Subcutaneous abdominal adipose tissue (tissue), 5 donors: Measurements from ENCODE around the gene ABCF1.
A peak's percentile ranks its signal among the peaks of the same experiment; 100 is the strongest.

ENCODE experiments used
- H3K27ac ChIP-seq: one replicate; pipeline ENCODE4 v1.7.0; 2013; ENCODE audit warnings: low read depth, mild to moderate bottlenecking, inconsistent platforms, low read length, moderate library complexity
- H3K27me3 ChIP-seq, 5 donors: one replicate each; pipeline ENCODE4 v1.7.0; 2013; ENCODE audit warnings: low read length in 5 of 5, inconsistent platforms in 1 of 5; ENCODE audit not compliant: control insufficient read depth in 5 of 5, insufficient read depth in 4 of 5
- H3K36me3 ChIP-seq, 5 donors: one replicate each; pipeline ENCODE4 v1.7.0; 2013; ENCODE audit warnings: low read length in 5 of 5; ENCODE audit not compliant: control insufficient read depth in 5 of 5, insufficient read depth in 5 of 5
- H3K4me1 ChIP-seq, 5 donors: one replicate each; pipeline ENCODE4 v1.7.0; 2013; ENCODE audit warnings: low read length in 5 of 5, mild to moderate bottlenecking in 3 of 5, moderate library complexity in 1 of 5; ENCODE audit not compliant: control insufficient read depth in 5 of 5, insufficient read depth in 5 of 5
- H3K4me3 ChIP-seq, 5 donors: one replicate each; pipeline ENCODE4 v1.7.0; 2013; ENCODE audit warnings: low read length in 5 of 5, low read depth in 1 of 5
- H3K9ac ChIP-seq, 5 donors: one replicate each; pipeline ENCODE4 v1.7.0; 2013; ENCODE audit warnings: low read length in 5 of 5, mild to moderate bottlenecking in 4 of 5, moderate library complexity in 3 of 5
- H3K9me3 ChIP-seq, 5 donors: one replicate each; pipeline ENCODE4 v1.7.0; 2013; ENCODE audit warnings: low read length in 5 of 5; ENCODE audit not compliant: control insufficient read depth in 5 of 5
- donor health status: healthy.
- donor health status: healthy.
- donor health status: healthy.
- donor health status: healthy.
- donor health status: healthy.

The ABCF1 gene

GRCh38 chr6:30556906-30557682, 14.1 kb upstream of the ABCF1 start, which contains the start of gene PRR3:
Gene PRR3 (plus strand): TSS chr6:30557295. CDS start chr6:30557345, 50 bp downstream.
- H3K27me3 ChIP-seq: no peaks in the 10 kb centered on the region
- H3K27ac ChIP-seq: peak within 1 kb of the TSS; percentile 87
- H3K4me3 ChIP-seq: peak within 1 kb of the TSS; percentile 94 to 97 (median 97)
- peaks cover 6 to 40% (median 27%) of the 10 kb centered on the region in 5 donors for H3K36me3 ChIP-seq
- H3K9me3 ChIP-seq: no peaks in the 10 kb centered on the region
- peak within 1 kb of the TSS; percentile 73 to 90 (median 77) for H3K9ac ChIP-seq
- peaks cover 6 to 35% (median 28%) of the 10 kb centered on the region in 5 donors for H3K4me1 ChIP-seq

- no peaks in the 10 kb centered on the region for H3K27me3 ChIP-seq
- H3K4me3 ChIP-seq: peak overlapping the region; percentile 94 to 97 (median 97)
- peaks cover 6 to 35% (median 28%) of the 10 kb centered on the region in 5 donors for H3K4me1 ChIP-seq
- H3K9me3 ChIP-seq: no peaks in the 10 kb centered on the region
- peaks cover 6 to 40% (median 27%) of the 10 kb centered on the region in 5 donors for H3K36me3 ChIP-seq
- H3K27ac ChIP-seq: peak overlapping the region; percentile 87
- H3K9ac ChIP-seq: peak overlapping the region; percentile 73 to 90 (median 77)
These were observed 13.6 kb upstream of the ABCF1 start for GRCh38 chr6:30557683-30557981.

- no peak overlapping the region for H3K9ac ChIP-seq
- H3K27ac ChIP-seq: no peak overlapping the region
- H3K36me3 ChIP-seq: peaks cover 6 to 27% (median 19%) of the 10 kb centered on the region in 5 donors
- H3K4me1 ChIP-seq: peaks cover 6 to 20% (median 16%) of the 10 kb centered on the region in 5 donors
- H3K27me3 ChIP-seq: no peaks in the 10 kb centered on the region
- H3K4me3 ChIP-seq: no peak overlapping the region
- no peaks in the 10 kb centered on the region for H3K9me3 ChIP-seq
These were observed 10.3 kb upstream of the ABCF1 start for GRCh38 chr6:30560930-30561329.

GRCh38 chr6:30562470-30563425, 8.5 kb upstream of the ABCF1 start:
- H3K4me1 ChIP-seq: peaks cover 3 to 10% (median 5%) of the 10 kb centered on the region in 5 donors
- H3K36me3 ChIP-seq: peaks cover 6 to 27% (median 19%) of the 10 kb centered on the region in 5 donors
- H3K27me3 ChIP-seq: no peaks in the 10 kb centered on the region
- H3K9ac ChIP-seq: no peak overlapping the region
- H3K4me3 ChIP-seq: no peak overlapping the region
- no peak overlapping the region for H3K27ac ChIP-seq
- H3K9me3 ChIP-seq: no peaks in the 10 kb centered on the region

- no peaks in the 10 kb centered on the region for H3K27me3 ChIP-seq
- no peak overlapping the region for H3K4me3 ChIP-seq
- peaks cover 6 to 23% (median 19%) of the 10 kb centered on the region in 5 donors for H3K36me3 ChIP-seq
- H3K27ac ChIP-seq: no peak overlapping the region
- H3K4me1 ChIP-seq: peaks cover 0 to 5% (median 0%) of the 10 kb centered on the region in 5 donors
- H3K9me3 ChIP-seq: no peaks in the 10 kb centered on the region
- H3K9ac ChIP-seq: no peak overlapping the region
These were observed 7.1 kb upstream of the ABCF1 start for GRCh38 chr6:30564114-30564513.

- H3K4me3 ChIP-seq: no peak overlapping the region
- peak overlapping the region in 2 of 5 donors; percentile 32 to 39 for H3K9ac ChIP-seq
- peaks cover 6 to 23% (median 19%) of the 10 kb centered on the region in 5 donors for H3K36me3 ChIP-seq
- H3K9me3 ChIP-seq: no peaks in the 10 kb centered on the region
- H3K27ac ChIP-seq: no peak overlapping the region
- no peaks in the 10 kb centered on the region for H3K27me3 ChIP-seq
- peaks cover 0 to 14% (median 8%) of the 10 kb centered on the region in 5 donors for H3K4me1 ChIP-seq
These were observed 5.5 kb upstream of the ABCF1 start for GRCh38 chr6:30565772-30566171.

- peaks cover 3 to 32% (median 27%) of the 10 kb centered on the region in 5 donors for H3K4me1 ChIP-seq
- no peak overlapping the region for H3K9ac ChIP-seq
- H3K4me3 ChIP-seq: no peak overlapping the region
- H3K36me3 ChIP-seq: peaks cover 0 to 2% (median 2%) of the 10 kb centered on the region in 5 donors
- H3K27ac ChIP-seq: no peak overlapping the region
- no peaks in the 10 kb centered on the region for H3K27me3 ChIP-seq
- H3K9me3 ChIP-seq: no peaks in the 10 kb centered on the region
These were observed 3.0 kb upstream of the ABCF1 start for GRCh38 chr6:30568245-30568644.

- H3K9me3 ChIP-seq: no peaks in the 10 kb centered on the region
- peaks cover 0 to 4% (median 0%) of the 10 kb centered on the region in 5 donors for H3K36me3 ChIP-seq
- no peak overlapping the region for H3K27ac ChIP-seq
- H3K4me3 ChIP-seq: peak overlapping the region; percentile 81 to 95 (median 90)
- peak overlapping the region in 4 of 5 donors; percentile 84 to 97 (median 90) for H3K9ac ChIP-seq
- H3K27me3 ChIP-seq: no peaks in the 10 kb centered on the region
- H3K4me1 ChIP-seq: peaks cover 3 to 41% (median 32%) of the 10 kb centered on the region in 5 donors
These were observed 979 bp upstream of the ABCF1 start for GRCh38 chr6:30570263-30570662.

- H3K27ac ChIP-seq: peak overlapping the region; percentile 95
- H3K36me3 ChIP-seq: peaks cover 0 to 4% (median 0%) of the 10 kb centered on the region in 5 donors
- H3K4me3 ChIP-seq: peak overlapping the region; percentile 81 to 95 (median 90)
- no peaks in the 10 kb centered on the region for H3K9me3 ChIP-seq
- H3K4me1 ChIP-seq: peaks cover 3 to 40% (median 32%) of the 10 kb centered on the region in 5 donors
- H3K27me3 ChIP-seq: no peaks in the 10 kb centered on the region
- H3K9ac ChIP-seq: peak overlapping the region; percentile 30 to 97 (median 84)
These were observed 535 bp upstream of the ABCF1 start for GRCh38 chr6:30570740-30571074.
